HG03354 (cell line): ENCODE data around the gene STAP2.
A peak's percentile ranks its signal among the peaks of the same experiment; 100 is the strongest.
"Not testable (repeated sequence)": the region's sequence is repeated elsewhere in the genome, so short reads cannot be mapped to it uniquely, and the experiment has no call there.

ENCODE experiments used
- ATAC-seq: cut with Tn5 transposase; IDR thresholded peaks from one replicate; pipeline ENCODE4 v1.9.1; 2021; ENCODE audit warnings: mild to moderate bottlenecking; ENCODE audit not compliant: unreplicated experiment, poor library complexity, severe bottlenecking

STAP2 gene

DNA sequence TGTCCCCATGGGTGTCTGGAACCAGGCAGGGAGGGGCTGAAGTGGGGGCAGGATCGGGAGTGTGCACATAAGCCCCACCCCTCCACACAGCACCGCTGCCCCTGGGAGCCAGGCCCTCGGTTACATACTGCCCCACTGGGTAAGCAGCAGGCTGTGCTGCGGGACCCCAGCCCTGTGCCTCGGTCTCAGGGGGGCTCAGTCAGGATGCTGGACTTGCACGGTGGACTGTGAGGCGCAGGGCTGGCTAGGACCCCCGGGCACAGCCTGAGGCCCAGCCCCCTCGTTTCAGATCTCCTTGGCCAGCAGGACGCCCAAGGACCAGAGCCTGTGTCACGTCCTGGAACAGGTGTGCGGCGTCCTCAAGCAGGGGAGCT, 21.0 kb upstream of the STAP2 start:
- ATAC-seq = no peak

DNA sequence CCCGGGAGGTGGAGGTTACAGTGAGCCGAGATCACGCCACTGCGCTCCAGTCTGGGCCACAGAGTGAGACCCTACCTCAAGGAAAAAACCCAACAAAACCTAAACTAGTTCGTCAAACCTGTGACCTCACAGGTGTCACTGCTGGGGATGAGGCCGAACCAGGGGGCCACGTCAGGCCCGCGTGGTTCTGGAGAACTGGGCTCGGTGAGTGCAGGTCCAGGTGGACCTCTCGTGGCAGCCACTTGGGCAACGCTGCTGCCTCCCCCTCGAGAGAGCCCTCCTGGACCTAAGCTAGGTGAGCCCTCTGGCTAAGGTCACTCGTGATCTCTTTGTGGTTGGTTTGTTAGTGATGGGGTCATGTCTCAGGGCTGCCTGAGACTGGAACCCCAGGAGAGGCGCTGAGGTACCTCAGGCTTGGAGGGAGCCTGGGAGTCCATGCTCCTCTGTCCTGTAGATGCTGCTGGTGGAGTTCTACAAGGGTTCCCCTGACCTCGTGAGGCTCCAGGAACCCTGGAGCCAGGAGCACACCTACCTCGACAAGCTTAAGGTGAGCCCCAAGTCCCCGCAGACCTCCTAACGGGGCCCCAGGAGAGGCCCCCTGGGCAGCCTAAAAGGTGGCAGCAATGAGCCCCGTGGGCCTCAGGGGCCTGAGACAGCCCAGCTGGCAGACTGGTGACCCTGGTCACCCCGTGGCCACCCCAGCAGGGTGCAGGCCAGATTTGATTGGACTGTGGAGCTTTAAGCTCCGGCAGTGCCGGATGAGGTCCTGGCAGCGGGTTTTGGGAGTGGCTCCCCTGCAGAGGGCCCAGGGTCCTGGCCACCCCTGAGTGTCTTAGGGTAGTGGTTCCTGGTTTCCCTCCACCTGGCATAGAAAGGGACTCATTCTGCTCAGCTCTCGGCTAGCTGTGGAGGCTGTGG, 20.3 kb upstream of the STAP2 start:
- ATAC-seq = no peak

- ATAC-seq = no peak
Measured at GRCh38 chr19:4357921-4358326, 19.3 kb upstream of the STAP2 start.

- no peak for ATAC-seq
Measured at GRCh38 chr19:4357095-4357797, 18.6 kb upstream of the STAP2 start.

- ATAC-seq = no peak
Measured at GRCh38 chr19:4354897-4355296, 16.3 kb upstream of the STAP2 start.

DNA sequence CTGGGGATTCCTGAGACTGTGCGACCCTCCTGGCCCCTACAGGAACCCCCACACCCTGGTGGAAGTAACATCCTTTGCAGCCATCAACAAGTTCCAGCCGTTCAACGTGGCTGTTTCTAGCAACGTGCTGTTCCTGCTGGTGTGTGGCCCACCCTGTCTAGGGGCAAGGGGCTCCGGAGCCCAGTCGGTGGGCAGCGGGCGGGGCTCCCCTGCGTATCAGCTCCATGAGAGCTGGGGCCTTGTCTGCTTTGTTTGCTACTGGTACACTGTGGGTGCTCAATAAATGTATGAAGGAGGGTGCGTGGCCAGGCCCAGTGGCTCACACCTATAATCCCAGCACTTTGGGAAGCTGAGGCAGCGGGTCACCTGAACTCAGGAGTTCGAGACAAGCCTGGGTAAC, 15.7 kb upstream of the STAP2 start:
- no peak for ATAC-seq

GRCh38 chr19:4352701-4353121, 14.1 kb upstream of the STAP2 start:
- no peak for ATAC-seq

DNA sequence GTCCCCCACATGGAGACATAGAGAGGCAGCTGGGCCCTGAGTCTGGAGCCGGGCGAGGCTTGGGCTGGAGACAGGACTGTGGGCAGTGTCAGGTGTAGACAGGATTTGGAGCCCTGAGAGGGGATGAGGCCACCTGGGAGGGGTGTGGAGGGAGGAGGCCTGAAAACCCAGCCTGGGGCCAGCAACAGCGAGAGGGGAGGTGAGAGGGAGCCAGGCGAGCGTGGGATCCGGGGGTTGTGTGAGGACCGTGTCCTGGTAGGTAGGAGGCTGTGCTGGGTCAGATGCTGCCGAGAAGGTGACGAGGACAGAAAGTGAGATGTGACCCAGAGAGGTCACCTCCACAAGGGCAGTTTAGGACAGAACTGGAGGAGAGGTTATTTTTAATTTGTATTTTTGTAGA, 12.1 kb upstream of the STAP2 start:
- no peak for ATAC-seq

DNA sequence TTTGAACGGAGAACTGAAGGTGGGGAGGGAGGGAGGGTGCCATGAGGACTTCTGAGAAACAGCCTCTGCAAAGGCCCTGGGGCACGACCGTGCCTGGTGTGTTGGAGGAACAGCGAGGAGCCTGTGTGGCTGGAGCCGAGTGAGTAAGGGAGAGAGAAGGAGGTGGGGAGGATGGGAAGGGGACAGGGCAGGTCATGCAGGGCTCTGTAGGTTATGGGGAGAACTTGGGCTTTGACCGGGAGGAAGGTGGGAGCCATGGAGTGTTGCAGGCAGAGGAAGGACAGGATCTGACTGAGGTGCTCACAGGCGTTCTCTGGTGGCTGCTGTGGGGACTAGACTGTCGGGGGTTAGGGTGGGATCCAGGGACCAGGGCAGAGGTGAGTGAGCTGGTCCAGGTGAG, 11.5 kb upstream of the STAP2 start:
- no peak for ATAC-seq

- not testable (repeated sequence) for ATAC-seq
Measured at GRCh38 chr19:4349225-4349624, 10.6 kb upstream of the STAP2 start.

DNA sequence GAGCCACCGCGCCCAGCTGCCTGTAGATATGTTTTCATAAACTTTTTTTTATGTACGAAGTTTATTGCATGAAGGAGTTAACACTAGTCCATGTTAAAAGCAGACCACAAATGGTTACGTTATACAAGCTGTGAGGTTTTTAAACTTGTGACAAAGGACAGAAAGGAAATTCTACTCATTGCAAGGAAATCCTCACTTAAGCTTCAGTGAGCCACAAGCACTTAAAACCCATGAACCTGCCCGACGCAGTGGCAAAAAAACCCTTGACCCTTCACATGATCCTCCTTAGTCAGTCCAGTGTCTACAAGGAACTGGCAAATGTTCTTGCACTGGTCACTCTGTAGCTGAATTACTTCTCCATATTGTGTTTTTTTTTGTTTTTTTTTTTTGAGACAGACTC, 8.9 kb upstream of the STAP2 start:
- ATAC-seq = no peak

DNA sequence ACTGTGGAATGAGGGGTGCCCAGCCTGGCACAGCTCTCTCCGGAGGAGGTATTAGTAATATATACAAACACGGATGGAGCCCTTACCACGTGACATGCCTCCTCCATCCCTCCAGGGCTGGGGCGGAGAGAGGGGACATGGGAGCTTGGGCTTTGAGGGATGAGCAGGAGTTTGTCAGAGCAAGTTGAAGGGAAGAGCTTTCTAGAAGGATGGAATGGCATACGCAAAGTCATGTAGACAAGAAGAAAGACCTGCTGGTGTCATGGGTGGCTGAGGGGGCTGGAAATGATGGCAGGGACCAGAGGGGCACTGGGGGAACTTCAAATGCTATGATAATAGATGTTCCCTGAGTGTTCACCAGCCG, 7.4 kb upstream of the STAP2 start:
- no peak for ATAC-seq

- no peak for ATAC-seq
Measured at GRCh38 chr19:4345342-4346019, 6.9 kb upstream of the STAP2 start.

DNA sequence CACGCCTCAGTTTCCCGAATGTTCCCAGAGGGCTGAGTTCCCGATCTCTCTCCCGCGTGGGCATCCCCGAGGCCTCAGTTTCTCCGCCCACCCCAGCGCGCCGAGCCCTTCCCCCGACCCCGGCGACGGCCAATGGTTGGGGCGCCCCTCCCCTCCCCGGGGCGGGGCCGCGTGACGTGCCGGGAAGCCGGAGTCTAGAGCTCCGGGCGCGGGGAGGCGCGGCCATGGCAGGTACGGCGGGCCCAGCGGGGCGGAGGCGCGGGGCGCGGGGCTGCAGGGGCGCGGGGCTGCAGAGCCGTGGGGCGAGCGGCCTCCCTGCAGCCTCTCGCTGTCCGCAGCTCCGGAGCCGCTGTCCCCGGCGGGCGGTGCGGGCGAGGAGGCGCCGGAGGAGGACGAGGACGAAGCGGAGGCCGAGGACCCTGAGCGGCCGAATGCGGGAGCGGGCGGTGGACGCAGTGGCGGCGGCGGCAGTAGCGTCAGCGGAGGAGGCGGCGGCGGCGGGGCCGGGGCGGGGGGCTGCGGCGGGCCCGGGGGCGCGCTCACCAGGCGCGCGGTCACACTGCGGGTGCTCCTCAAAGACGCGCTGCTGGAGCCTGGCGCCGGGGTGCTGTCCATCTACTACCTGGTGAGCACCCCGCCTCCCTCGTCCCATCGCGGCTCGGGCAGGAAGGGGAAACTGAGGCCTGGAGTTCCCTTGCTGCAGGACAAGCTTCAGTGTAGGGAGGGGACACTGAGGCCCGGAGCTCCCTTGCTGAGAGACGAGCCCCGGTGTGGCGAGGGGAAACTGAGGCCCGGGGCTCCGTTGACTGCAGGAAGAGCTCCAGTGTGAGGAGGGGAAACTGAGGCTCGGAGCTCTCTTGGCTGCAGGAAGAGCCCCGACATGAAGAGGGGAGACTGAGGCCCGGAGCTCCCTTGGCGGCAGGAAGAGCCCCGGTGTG, 5.0 kb upstream of the STAP2 start, which contains the start of gene MPND:
MPND (plus strand) TSS at position 193 of the 938 bp plus-strand sequence; CDS start at position 225, 32 bp downstream.
- ATAC-seq = peak; percentile 55

GRCh38 chr19:4342615-4343369, 4.2 kb upstream of the STAP2 start:
- peak; percentile 83 for ATAC-seq

- no peak for ATAC-seq
Measured at GRCh38 chr19:4342314-4342614, 3.6 kb upstream of the STAP2 start.

GRCh38 chr19:4337906-4338440, 654 bp downstream of the STAP2 start:
- ATAC-seq = no peak

DNA sequence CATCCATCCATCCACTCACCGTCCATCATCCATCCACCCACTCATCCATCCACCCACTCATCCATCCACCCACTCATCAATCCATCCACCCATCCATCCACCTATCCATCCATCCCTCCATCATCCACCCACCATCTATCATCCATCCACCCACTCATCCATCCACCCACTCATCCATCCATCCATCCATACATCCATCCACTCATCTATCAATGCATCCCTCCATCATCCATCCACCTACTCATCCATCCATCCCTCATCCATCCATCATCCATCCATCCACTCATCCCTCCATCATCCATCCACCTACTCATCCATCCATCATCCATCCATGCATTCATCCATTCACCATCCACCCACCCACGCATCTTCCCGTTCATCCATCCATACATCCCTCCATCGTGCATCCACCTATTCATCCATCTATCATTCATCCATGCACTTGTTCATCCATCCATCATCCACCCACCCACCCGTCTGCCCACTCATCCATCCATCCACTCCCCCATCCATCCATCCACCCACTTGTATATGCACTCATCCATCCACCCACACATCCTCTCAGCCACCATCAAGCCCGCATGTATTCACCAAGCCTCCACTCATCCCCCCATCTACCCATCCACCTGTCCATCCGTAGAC, 3.6 kb downstream of the STAP2 start:
- no peak for ATAC-seq
